GM12892 (cell line): ENCODE measurements around the gene MTFR1L.

Experiments
- POLR2A ChIP-seq: IDR thresholded peaks from 2 replicates; pipeline ENCODE4 v1.6.1; 2011; ENCODE audit warnings: low read depth, low read length, control low read depth
- POLR2AphosphoS5 ChIP-seq: IDR thresholded peaks from 2 replicates; pipeline ENCODE4 v1.6.1; 2011; ENCODE audit warnings: low read depth, low read length, control low read depth
- TAF1 ChIP-seq: IDR thresholded peaks from 2 replicates; pipeline ENCODE4 v1.6.1; 2011; ENCODE audit warnings: low read depth, mild to moderate bottlenecking, control low read depth, low read length, borderline replicate concordance

GRCh38 chr1:25858494-25858893, 38.7 kb downstream of the MTFR1L start:
- TF ChIP-seq POLR2A, result no peak
- no peak for TF ChIP-seq POLR2AphosphoS5
- no peak for TF ChIP-seq TAF1
